ENCODE measurements around the gene PPP1R13B. TPM values are rescaled to one million over a fixed set of nuclear protein-coding genes. Genes with fewer than 3 reads are reported as not detected.

Gene PPP1R13B
- total RNA-seq, 1 experiment from 2014 or later, result 19.0 TPM

DNA sequence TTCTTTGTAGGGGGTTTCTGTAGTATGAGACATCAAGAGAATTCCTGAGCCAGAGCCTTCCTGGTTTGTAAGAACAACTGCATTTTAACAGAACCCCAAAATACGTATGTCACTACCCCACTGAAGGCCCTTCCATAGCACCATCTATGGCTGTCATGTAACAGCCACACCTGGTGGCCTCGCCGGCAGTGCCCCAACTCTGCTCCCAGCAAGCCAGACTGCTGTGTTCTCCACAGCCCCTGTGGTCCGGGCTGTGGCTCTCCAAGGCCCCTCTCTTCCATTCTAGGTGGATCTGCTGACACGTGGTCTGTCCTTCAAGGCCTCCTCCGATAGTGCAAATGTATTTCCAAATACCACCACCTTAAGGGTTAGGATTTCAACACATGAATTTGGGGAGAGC, 9.9 kb upstream of the PPP1R13B start:
- no peaks in the 10 kb centered on the region for H3K9me3 ChIP-seq (ENCODE audit: control insufficient read depth, insufficient read depth, low read depth, low read length)
- in situ Hi-C loops (cut with HindIII; ENCODE audit: low pct_unique_long_range_greater_than_20kb, low sequenced_read_pairs), result no loop called here
- H3K36me3 ChIP-seq (ENCODE audit: control insufficient read depth, insufficient read depth, low read length), result no peaks in the 10 kb centered on the region
- intact Hi-C loops (cut with micrococcal nuclease; ENCODE audit: unreplicated experiment), result no loop called here
- ChIA-PET CTCF (no interaction called here), POLR2A (no interaction called here)
- BruUV-seq (replicated peaks), result no TSS peak
- H3K4me1 ChIP-seq (ENCODE audit: control insufficient read depth, insufficient read depth, low read length), result 0 out of 2 replicates have a peak, but pooled peaks cover 2% of the 10 kb centered on the region
- H3K27ac ChIP-seq (ENCODE audit: low read length), result no peak overlapping the region
- DNase-seq (ENCODE audit: low read depth, low spot score), result no peak
- no peak for ATAC-seq
- TF ChIP-seq TCF7L2 (IDR thresholded peaks at IDR 0.05; ENCODE audit: low read depth, low read length), result no peak
- no peak for TF ChIP-seq POLR2AphosphoS5 (IDR thresholded peaks at IDR 0.05; ENCODE audit: low read depth, low read length)
- TF ChIP-seq, protein P1, sequence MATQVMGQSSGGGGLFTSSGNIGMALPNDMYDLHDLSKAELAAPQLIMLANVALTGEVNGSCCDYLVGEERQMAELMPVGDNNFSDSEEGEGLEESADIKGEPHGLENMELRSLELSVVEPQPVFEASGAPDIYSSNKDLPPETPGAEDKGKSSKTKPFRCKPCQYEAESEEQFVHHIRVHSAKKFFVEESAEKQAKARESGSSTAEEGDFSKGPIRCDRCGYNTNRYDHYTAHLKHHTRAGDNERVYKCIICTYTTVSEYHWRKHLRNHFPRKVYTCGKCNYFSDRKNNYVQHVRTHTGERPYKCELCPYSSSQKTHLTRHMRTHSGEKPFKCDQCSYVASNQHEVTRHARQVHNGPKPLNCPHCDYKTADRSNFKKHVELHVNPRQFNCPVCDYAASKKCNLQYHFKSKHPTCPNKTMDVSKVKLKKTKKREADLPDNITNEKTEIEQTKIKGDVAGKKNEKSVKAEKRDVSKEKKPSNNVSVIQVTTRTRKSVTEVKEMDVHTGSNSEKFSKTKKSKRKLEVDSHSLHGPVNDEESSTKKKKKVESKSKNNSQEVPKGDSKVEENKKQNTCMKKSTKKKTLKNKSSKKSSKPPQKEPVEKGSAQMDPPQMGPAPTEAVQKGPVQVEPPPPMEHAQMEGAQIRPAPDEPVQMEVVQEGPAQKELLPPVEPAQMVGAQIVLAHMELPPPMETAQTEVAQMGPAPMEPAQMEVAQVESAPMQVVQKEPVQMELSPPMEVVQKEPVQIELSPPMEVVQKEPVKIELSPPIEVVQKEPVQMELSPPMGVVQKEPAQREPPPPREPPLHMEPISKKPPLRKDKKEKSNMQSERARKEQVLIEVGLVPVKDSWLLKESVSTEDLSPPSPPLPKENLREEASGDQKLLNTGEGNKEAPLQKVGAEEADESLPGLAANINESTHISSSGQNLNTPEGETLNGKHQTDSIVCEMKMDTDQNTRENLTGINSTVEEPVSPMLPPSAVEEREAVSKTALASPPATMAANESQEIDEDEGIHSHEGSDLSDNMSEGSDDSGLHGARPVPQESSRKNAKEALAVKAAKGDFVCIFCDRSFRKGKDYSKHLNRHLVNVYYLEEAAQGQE (IDR thresholded peaks at IDR 0.05; ENCODE audit: insufficient read depth in 1 of 2, low read depth in 2 of 2, low read length in 1 of 2), result no peak
- TF ChIP-seq, protein P2, sequence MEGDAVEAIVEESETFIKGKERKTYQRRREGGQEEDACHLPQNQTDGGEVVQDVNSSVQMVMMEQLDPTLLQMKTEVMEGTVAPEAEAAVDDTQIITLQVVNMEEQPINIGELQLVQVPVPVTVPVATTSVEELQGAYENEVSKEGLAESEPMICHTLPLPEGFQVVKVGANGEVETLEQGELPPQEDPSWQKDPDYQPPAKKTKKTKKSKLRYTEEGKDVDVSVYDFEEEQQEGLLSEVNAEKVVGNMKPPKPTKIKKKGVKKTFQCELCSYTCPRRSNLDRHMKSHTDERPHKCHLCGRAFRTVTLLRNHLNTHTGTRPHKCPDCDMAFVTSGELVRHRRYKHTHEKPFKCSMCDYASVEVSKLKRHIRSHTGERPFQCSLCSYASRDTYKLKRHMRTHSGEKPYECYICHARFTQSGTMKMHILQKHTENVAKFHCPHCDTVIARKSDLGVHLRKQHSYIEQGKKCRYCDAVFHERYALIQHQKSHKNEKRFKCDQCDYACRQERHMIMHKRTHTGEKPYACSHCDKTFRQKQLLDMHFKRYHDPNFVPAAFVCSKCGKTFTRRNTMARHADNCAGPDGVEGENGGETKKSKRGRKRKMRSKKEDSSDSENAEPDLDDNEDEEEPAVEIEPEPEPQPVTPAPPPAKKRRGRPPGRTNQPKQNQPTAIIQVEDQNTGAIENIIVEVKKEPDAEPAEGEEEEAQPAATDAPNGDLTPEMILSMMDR (IDR thresholded peaks at IDR 0.05), result no peak
- TF ChIP-seq SIN3A (IDR thresholded peaks at IDR 0.05; ENCODE audit: borderline replicate concordance, insufficient read depth, low read depth, low read length), result no peak
- H3K27me3 ChIP-seq (ENCODE audit: control insufficient read depth, insufficient read depth, low read length), result no peaks in the 10 kb centered on the region
- no peak overlapping the region for H3K4me3 ChIP-seq (ENCODE audit: low read depth in 2 of 2, low read length in 2 of 2)

DNA sequence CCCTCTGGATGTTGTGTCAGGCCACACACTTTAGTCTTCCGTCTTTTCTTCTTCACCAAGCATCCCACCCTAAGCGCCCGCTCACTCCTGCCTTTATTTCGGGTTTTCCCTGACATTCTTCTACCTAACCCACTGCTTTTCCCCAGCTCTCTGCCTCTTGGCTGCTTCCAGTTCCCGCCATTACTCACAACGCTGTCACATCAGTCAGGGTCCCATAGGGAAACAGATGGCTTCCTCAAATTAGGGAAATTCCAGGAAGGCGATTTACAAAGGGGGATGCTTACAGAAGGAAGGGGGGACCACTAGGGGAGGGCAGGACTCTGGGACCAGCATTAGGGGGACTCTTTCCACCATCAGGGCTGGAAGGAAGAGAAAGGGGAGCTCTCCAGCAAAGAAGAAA, 9.2 kb upstream of the PPP1R13B start:
- H3K27ac ChIP-seq (ENCODE audit: low read length), result no peak overlapping the region
- intact Hi-C loops (cut with micrococcal nuclease; ENCODE audit: unreplicated experiment), result no loop called here
- TF ChIP-seq, protein P2 (IDR thresholded peaks at IDR 0.05), result no peak
- no peak for TF ChIP-seq SIN3A (IDR thresholded peaks at IDR 0.05; ENCODE audit: borderline replicate concordance, insufficient read depth, low read depth, low read length)
- TF ChIP-seq, protein P1 (IDR thresholded peaks at IDR 0.05; ENCODE audit: insufficient read depth in 1 of 2, low read depth in 2 of 2, low read length in 1 of 2), result no peak
- TF ChIP-seq TCF7L2 (IDR thresholded peaks at IDR 0.05; ENCODE audit: low read depth, low read length), result no peak
- no peak for TF ChIP-seq POLR2AphosphoS5 (IDR thresholded peaks at IDR 0.05; ENCODE audit: low read depth, low read length)
- in situ Hi-C loops (cut with HindIII; ENCODE audit: low pct_unique_long_range_greater_than_20kb, low sequenced_read_pairs), result no loop called here
- no peaks in the 10 kb centered on the region for H3K27me3 ChIP-seq (ENCODE audit: control insufficient read depth, insufficient read depth, low read length)
- no TSS peak for BruUV-seq (replicated peaks)
- ChIA-PET POLR2A (no interaction called here), CTCF (interaction anchor here (0.7 kb wide), 1 partner anchor 110 kb away, joined by 3 read pairs; no protein-coding TSS in a partner anchor)
- DNase-seq (ENCODE audit: low read depth, low spot score) (no peak), ATAC-seq (no peak)
- H3K4me1 ChIP-seq (ENCODE audit: control insufficient read depth, insufficient read depth, low read length), result 0 out of 2 replicates have a peak, but pooled peaks cover 2% of the 10 kb centered on the region
- H3K36me3 ChIP-seq (ENCODE audit: control insufficient read depth, insufficient read depth, low read length), result no peaks in the 10 kb centered on the region
- no peaks in the 10 kb centered on the region for H3K9me3 ChIP-seq (ENCODE audit: control insufficient read depth, insufficient read depth, low read depth, low read length)
- no peak overlapping the region for H3K4me3 ChIP-seq (ENCODE audit: low read depth in 2 of 2, low read length in 2 of 2)
